A549 (cell line): ENCODE data around the gene PPOX. TPM values are rescaled to one million over a fixed set of nuclear protein-coding genes. Genes with fewer than 3 reads are reported as not detected.

Source experiments
- ATAC-seq, 2 experiments: fragments of 200-7000 bp in 1 of 2; fragments of >200 bp in 1 of 2; cut with Nextera tagmentation in 1 of 2; cut with Tn5 transposase in 1 of 2; 3 replicates each; pipeline versions ENCODE4 v1.8.0 to v1.9.1; 2018 to 2020; ENCODE audit warnings: mild to moderate bottlenecking in 1 of 2, moderate library complexity in 1 of 2
- CTCF ChIA-PET: fragments of 300-600 bp; sonication (Branson Sonifier 250); formaldehyde crosslinking; extraction: SDS; loops from one replicate; lab custom pipeline; 2021; ENCODE audit warnings: antibody characterized with exemption, inconsistent platforms; lab: Yijun Ruan, JAX
- POLR2A ChIA-PET: fragments of 350-600 bp; formaldehyde crosslinking; extraction: SDS; loops from one replicate; lab custom pipeline; 2021; ENCODE audit warnings: antibody characterized with exemption, inconsistent platforms; lab: Yijun Ruan, JAX
- DNase-seq, 2 experiments: peaks; one replicate each; pipeline versions ENCODE4 v3.0.0 to v3.0.0-alpha.2; 2011 to 2016; ENCODE audit warnings: low read depth in 1 of 2, low spot score in 1 of 2
- FAIRE-seq: peaks from 2 replicates; lab custom pipeline; 2011; peaks lifted over from hg19 to GRCh38; lab: Jason Lieb, UNC
- H3K27ac ChIP-seq, 2 experiments: fragments of >200 bp; sonication (Bioruptor Twin); formaldehyde crosslinking; 3 replicates each; pipeline ENCODE4 v1.5.1; 2016 to 2017
- H3K4me1 ChIP-seq: fragments of >200 bp; sonication (Bioruptor Twin); formaldehyde crosslinking; 3 replicates; pipeline ENCODE4 v1.6.1; 2016
- H3K4me2 ChIP-seq: fragments of >200 bp; sonication (Bioruptor Twin); formaldehyde crosslinking; 3 replicates; pipeline ENCODE4 v1.6.1; 2016
- H3K4me3 ChIP-seq: fragments of >200 bp; sonication (Bioruptor Twin); formaldehyde crosslinking; 3 replicates; pipeline ENCODE4 v1.5.1; 2016
- H3K9me3 ChIP-seq: fragments of >200 bp; sonication (Bioruptor Twin); formaldehyde crosslinking; 3 replicates; pipeline ENCODE4 v1.6.1; 2016
- CBX8 ChIP-seq: fragments of 200-600 bp; sonication (generic); IDR thresholded peaks from 2 replicates; pipeline ENCODE4 v1.6.1; 2016
- CHD2 ChIP-seq: fragments of 150-350 bp; IDR thresholded peaks from 2 replicates; pipeline ENCODE4 v1.6.1; 2014; ENCODE audit warnings: low read length; ENCODE audit not compliant: partially characterized antibody
- EHF ChIP-seq: fragments of 250-450 bp; sonication (Bioruptor Pico); IDR thresholded peaks from 2 replicates; pipeline ENCODE4 v1.5.0; 2020; ENCODE audit warnings: mild to moderate bottlenecking
- ELK1 ChIP-seq: fragments of 150-350 bp; IDR thresholded peaks from 2 replicates; pipeline ENCODE4 v1.6.1; 2014; ENCODE audit warnings: low read depth, mild to moderate bottlenecking, low read length
- EP300 ChIP-seq, 2 experiments: fragments of >200 bp; sonication (Bioruptor Twin); formaldehyde crosslinking; IDR thresholded peaks; 2 replicates in 1 of 2; 3 replicates in 1 of 2; pipeline ENCODE4 v1.6.1; 2016 to 2017
- FOSB ChIP-seq: fragments of 250-450 bp; sonication (Bioruptor Pico); IDR thresholded peaks from 2 replicates; pipeline ENCODE4 v1.5.0; 2020; ENCODE audit warnings: mild to moderate bottlenecking, moderate library complexity
- FOXS1 ChIP-seq: fragments of 250-450 bp; sonication (Bioruptor Pico); IDR thresholded peaks from 2 replicates; pipeline ENCODE4 v1.5.0; 2020; ENCODE audit warnings: mild to moderate bottlenecking, moderate library complexity
- HES2 ChIP-seq: fragments of >200 bp; sonication (Bioruptor Twin); formaldehyde crosslinking; IDR thresholded peaks from 2 replicates; pipeline ENCODE4 v1.6.1; 2016
- KDM1A ChIP-seq: fragments of 200-600 bp; sonication (generic); IDR thresholded peaks from 2 replicates; pipeline ENCODE4 v1.6.1; 2016; ENCODE audit warnings: low read depth, mild to moderate bottlenecking
- NFE2L2 ChIP-seq: fragments of 150-350 bp; conservative IDR thresholded peaks from 2 replicates; pipeline ENCODE4 v1.6.1; 2014; ENCODE audit warnings: low read length
- PBX3 ChIP-seq: IDR thresholded peaks from 2 replicates; pipeline ENCODE4 v1.6.1; 2012
- PHF8 ChIP-seq: fragments of 200-600 bp; sonication (generic); IDR thresholded peaks from 2 replicates; pipeline ENCODE4 v1.6.1; 2016; ENCODE audit warnings: low read depth, mild to moderate bottlenecking, antibody characterized with exemption, moderate library complexity, borderline replicate concordance
- RAD21 ChIP-seq, 2 experiments: fragments of >200 bp in 1 of 2; sonication (Bioruptor Twin) in 1 of 2; formaldehyde crosslinking in 1 of 2; IDR thresholded peaks in 1 of 2; conservative IDR thresholded peaks in 1 of 2; 2 replicates in 1 of 2; 3 replicates in 1 of 2; pipeline ENCODE4 v1.6.1; 2012 to 2018; ENCODE audit warnings: inconsistent platforms in 1 of 2
- REST ChIP-seq: fragments of 200-600 bp; sonication (generic); IDR thresholded peaks from 2 replicates; pipeline ENCODE4 v1.6.1; 2016; ENCODE audit warnings: antibody characterized with exemption, mild to moderate bottlenecking, moderate library complexity
- TFCP2L1 ChIP-seq: fragments of 250-450 bp; sonication (Bioruptor Pico); IDR thresholded peaks from 2 replicates; pipeline ENCODE4 v1.5.0; 2021; ENCODE audit warnings: mild to moderate bottlenecking
- TP53 ChIP-seq: fragments of 250-450 bp; sonication (Bioruptor Pico); IDR thresholded peaks from 2 replicates; pipeline ENCODE4 v1.5.0; 2021; ENCODE audit warnings: mild to moderate bottlenecking, moderate library complexity
- ZC3H11A ChIP-seq: fragments of 450-650 bp; IDR thresholded peaks from 2 replicates; pipeline ENCODE4 v1.6.1; 2014; ENCODE audit warnings: antibody characterized with exemption, mild to moderate bottlenecking
- ZFP36 ChIP-seq: fragments of 450-650 bp; IDR thresholded peaks from 2 replicates; pipeline ENCODE4 v1.6.1; 2014; ENCODE audit warnings: borderline replicate concordance; ENCODE audit not compliant: partially characterized antibody
- whole genome bisulfite sequencing: methylation state at CpG from one replicate; pipeline ENCODE4 v1.1.6; 2017; ENCODE audit errors: missing lambda C conversion rate; 5-methylcytosine and 5-hydroxymethylcytosine counted together
- polyA plus RNA-seq, 4 experiments: library from polyadenylated mRNA; depleted of rRNA in 3 of 4; stranded (reverse); fragments of >200 nt; fragmentation: RNase III in 1 of 4; extraction: RNeasy Plus Mini Kit Qiagen cat#74134 plus additional on column Dnase treatment in 1 of 4; gene quantifications; 2 replicates in 3 of 4; 3 replicates in 1 of 4; pipeline ENCODE4 v1.2.3, GENCODE V29; 2011 to 2017

Gene PPOX
- polyA plus RNA-seq, 2 of the 4 experiments (the other 2 are of a cell fraction): 13.8 to 14.1 TPM

GRCh38 chr1:161172349-161172748, 6.1 kb downstream of the PPOX start (continued):
- no peak for TF ChIP-seq PBX3

GRCh38 chr1:161172776-161173376, 6.7 kb downstream of the PPOX start:
- ATAC-seq: no peak
- no peaks in the 10 kb centered on the region for H3K9me3 ChIP-seq
- no peak overlapping the region for H3K27ac ChIP-seq
- ChIA-PET POLR2A (no interaction called here), CTCF (interaction anchor here (3.2 kb wide), 1 partner anchor 19 kb away, joined by 14 read pairs; no protein-coding TSS in a partner anchor)
- H3K4me2 ChIP-seq: no peak overlapping the region
- no peak for TF ChIP-seq REST
- no peak for TF ChIP-seq PBX3
- FAIRE-seq: no peak
- no peak overlapping the region for H3K4me3 ChIP-seq
- H3K4me1 ChIP-seq: peaks cover 10% of the 10 kb centered on the region; the same call in 2 of the 3 replicates
- DNase-seq: no peak
- WGBS: 85% methylated on average over 4 of the region's 4 CpGs

- ATAC-seq (no peak), DNase-seq (no peak), FAIRE-seq (no peak)
- WGBS: 94% methylated on average over 11 of the region's 11 CpGs
- ChIA-PET CTCF (interaction anchor here (0.7 to 3.2 kb wide), 2 partner anchors 18 to 260 kb away, joined by 4 to 14 read pairs; no protein-coding TSS in a partner anchor), POLR2A (no interaction called here)
- Histone ChIP-seq H3K4me2 (no peak overlapping the region), H3K4me1 (peaks cover 11% of the 10 kb centered on the region; the same call in 2 of the 3 replicates), H3K9me3 (no peaks in the 10 kb centered on the region), H3K27ac (no peak overlapping the region), H3K4me3 (no peak overlapping the region)
- TF ChIP-seq HES2: no peak
- TF ChIP-seq EP300 (IDR thresholded peaks at IDR 0.05): no peak
- no peak for TF ChIP-seq EHF (CRISPR knock-in tag)
- no peak for TF ChIP-seq FOSB (CRISPR knock-in tag)
- TF ChIP-seq NFE2L2: no peak
- TF ChIP-seq FOXS1 (CRISPR knock-in tag): no peak
- no peak for TF ChIP-seq TP53 (CRISPR knock-in tag)
- TF ChIP-seq KDM1A: no peak
- no peak for TF ChIP-seq PHF8
- no peak for TF ChIP-seq CBX8
- TF ChIP-seq ZC3H11A: no peak
- TF ChIP-seq RAD21 (conservative IDR thresholded peaks at IDR 0.05 in 1 of 2, IDR thresholded peaks at IDR 0.05 in 1 of 2): no peak
- TF ChIP-seq TFCP2L1: no peak
- TF ChIP-seq ELK1: no peak
- no peak for TF ChIP-seq ZFP36
- TF ChIP-seq CHD2: no peak
Measured at GRCh38 chr1:161173711-161174110, 7.5 kb downstream of the PPOX start.
